ENCODE results near the gene ANGPTL2. TPM values are rescaled to one million over a fixed set of nuclear protein-coding genes. Genes with fewer than 3 reads are reported as not detected.

ANGPTL2 gene
- total RNA-seq, 1 donor from 2014 or later = 1.1 TPM

DNA sequence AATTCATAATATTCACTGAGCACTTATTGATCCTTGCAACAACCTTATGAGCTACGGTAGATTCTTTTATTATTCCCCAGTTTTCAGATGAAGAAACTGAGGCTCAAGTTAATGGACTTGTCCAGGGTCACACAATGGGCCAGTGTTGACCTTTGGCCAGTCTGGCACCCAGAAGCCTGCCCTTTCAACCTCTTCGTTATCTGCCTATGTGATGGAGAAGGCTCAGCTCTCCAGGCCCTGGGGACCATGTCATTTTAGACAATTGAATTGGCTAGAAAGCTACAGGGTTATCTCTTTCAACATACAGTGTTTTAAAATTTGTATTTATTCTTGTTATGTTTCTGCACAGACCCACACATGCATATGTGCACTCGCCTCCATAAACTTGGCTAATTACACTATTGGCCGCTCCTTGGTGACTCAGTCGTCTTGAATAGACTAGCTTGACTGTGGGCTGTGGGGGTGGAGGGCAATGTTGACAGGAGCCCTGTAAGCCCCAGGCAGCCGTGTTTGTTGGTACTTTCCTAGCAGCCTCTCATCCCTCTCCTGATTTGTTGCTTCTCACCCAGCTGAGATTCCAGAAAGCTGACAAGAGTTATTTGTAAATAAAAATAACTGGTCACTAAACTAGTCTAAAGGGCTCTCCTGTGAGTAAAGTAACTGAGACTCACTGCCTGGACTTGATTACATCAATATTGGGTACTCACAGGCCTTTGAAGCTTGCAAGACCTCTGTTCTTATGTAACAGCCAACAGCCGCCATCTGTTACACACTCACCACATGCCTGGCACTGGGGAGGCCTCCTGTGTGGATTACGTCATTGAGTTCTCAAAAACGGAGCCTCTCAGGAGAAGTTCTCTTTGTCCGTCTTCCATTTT, 8.5 kb upstream of the ANGPTL2 start:
- no peak overlapping the region for H3K4me3 ChIP-seq (ENCODE audit: low read depth, low read length)
- DNase-seq (ENCODE audit: low read depth) = peak; percentile 77
- TF ChIP-seq, protein P1, sequence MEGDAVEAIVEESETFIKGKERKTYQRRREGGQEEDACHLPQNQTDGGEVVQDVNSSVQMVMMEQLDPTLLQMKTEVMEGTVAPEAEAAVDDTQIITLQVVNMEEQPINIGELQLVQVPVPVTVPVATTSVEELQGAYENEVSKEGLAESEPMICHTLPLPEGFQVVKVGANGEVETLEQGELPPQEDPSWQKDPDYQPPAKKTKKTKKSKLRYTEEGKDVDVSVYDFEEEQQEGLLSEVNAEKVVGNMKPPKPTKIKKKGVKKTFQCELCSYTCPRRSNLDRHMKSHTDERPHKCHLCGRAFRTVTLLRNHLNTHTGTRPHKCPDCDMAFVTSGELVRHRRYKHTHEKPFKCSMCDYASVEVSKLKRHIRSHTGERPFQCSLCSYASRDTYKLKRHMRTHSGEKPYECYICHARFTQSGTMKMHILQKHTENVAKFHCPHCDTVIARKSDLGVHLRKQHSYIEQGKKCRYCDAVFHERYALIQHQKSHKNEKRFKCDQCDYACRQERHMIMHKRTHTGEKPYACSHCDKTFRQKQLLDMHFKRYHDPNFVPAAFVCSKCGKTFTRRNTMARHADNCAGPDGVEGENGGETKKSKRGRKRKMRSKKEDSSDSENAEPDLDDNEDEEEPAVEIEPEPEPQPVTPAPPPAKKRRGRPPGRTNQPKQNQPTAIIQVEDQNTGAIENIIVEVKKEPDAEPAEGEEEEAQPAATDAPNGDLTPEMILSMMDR (conservative IDR thresholded peaks at IDR 0.05; ENCODE audit: low read depth, low read length) = no peak

DNA sequence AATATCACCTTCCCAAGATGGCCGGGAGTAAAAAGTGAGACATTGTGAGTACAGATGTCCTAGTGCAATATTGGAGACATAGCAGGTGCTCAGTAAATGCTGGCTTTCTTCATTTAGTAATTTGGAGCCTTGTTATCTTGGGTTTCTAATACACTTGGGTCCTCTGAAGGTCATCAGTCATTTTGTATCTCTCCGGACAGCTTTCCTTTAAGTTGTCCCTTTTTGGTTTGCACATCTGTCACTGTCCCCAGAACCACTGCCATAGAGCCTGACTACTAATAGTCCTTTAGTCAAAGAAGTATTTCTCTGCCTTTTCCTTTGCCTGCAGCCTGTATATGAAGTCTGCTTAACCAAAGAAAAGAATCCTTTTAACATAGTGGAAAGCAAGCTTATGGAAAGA, 7.8 kb upstream of the ANGPTL2 start:
- TF ChIP-seq, protein P1 (conservative IDR thresholded peaks at IDR 0.05; ENCODE audit: low read depth, low read length) = no peak

DNA sequence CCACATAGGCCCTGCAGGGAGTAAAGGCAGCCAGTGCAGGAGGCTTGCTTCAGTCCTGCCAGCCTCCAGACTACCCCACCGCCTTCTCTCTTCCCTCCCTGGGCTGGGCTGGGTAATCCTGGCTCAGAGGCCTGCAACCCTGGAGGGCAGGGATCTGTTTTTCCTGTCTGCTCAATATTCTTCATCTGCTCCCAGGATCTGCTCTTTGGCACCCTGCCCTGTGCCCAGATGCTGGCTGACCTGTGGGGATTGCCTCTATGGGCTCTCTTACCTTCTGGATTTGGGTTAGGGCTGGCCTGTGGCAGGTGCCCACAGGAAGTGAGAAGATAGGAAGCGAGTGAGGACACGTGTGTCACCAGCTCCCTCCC, 7.3 kb upstream of the ANGPTL2 start:
- H3K4me3 ChIP-seq (ENCODE audit: low read depth, low read length) = no peak overlapping the region
- TF ChIP-seq, protein P1 (conservative IDR thresholded peaks at IDR 0.05; ENCODE audit: low read depth, low read length) = no peak
- no peak for DNase-seq (ENCODE audit: low read depth)

More for the DNA sequence above, 7.8 kb upstream of the ANGPTL2 start:
- no peak overlapping the region for H3K4me3 ChIP-seq (ENCODE audit: low read depth, low read length)
- no peak for DNase-seq (ENCODE audit: low read depth)

DNA sequence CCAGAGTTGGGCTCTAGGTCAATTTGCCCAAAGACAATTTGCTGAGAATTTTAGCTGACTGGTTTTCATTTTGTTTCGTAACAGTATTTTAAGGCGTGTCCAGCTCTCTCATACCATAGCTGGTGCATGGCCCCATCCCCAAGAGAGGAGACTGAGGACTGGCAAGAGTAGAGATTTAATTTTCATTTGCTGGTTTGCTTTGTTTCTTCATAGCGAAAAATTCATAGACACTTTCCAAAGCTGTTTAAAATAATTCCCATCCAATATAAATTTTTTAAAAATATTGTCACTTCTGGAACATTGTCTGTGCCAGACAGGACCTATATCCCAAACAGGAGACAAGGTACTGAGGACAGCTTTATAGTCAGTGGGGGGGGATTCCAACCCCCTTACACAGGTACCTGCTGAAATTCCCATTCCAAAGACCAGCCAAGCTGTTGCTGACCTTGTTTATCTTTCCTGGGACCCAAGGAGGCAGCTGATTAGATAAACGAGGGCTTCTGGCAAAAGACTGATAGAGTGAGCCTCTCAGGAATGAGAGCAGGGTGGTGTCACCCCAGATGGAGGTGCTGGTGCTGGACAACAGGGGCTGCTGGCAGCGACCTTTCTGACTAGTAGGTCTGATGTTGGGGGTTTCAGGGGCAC, 6.8 kb upstream of the ANGPTL2 start:
- H3K4me3 ChIP-seq (ENCODE audit: low read depth, low read length) = no peak overlapping the region
- no peak for DNase-seq (ENCODE audit: low read depth)
- TF ChIP-seq, protein P1 (conservative IDR thresholded peaks at IDR 0.05; ENCODE audit: low read depth, low read length) = no peak

DNA sequence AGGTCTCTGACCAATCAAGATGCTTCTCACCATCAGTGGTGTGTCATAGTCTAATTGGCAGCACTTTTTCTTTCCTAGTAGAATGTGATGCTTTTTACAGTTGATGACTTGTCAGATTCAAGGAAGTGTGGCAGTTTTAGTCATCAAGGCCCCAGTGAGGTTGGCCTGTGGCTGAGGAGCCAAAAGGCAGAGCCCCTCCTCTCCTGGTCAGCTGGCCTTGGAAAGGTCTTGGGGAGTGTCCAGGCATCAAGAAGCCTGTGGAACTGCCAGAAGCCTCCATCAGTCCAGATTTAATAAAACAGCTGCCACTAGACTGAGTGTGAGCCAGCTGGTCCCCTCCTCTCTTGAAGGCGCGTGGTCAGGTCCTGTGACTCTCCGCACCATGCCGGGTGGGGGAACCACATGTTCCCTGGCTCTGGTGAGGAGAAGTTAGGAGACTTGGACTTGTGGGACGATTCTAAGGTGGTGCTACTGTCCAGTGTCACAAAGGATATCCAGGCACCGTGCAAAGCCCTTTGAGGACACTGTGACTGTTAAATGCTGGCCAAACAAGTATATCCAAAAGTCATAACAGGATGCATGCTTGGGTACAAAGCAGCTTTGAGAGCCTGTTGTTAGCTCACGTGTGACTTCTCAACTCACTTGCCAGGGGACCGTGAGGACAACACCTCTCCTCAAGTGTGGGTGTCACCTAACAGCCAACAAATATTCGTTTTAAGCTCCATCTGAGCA, 6.1 kb upstream of the ANGPTL2 start:
- DNase-seq (ENCODE audit: low read depth) = no peak
- TF ChIP-seq, protein P1 (conservative IDR thresholded peaks at IDR 0.05; ENCODE audit: low read depth, low read length) = no peak
- H3K4me3 ChIP-seq (ENCODE audit: low read depth, low read length) = no peak overlapping the region

DNA sequence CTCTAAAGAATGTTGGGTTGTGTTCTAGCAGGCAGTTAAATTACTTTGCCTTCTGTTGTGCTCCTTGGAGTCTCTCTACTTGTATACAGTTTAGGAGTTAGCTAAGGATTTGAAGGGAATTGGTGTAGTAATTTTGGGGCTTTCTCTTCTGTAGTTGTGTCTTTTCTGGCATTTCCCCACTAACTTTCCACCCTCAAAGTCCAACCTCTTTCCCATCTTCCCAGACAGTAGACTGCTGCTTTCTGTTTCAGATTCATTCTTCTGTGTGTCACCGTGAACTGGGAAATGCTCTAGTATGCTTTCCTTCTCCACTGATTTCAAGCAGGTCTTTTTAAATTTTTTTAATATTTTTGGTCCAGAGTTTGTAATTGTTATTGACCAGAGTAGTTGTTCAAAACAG, 4.5 kb upstream of the ANGPTL2 start:
- TF ChIP-seq, protein P1 (conservative IDR thresholded peaks at IDR 0.05; ENCODE audit: low read depth, low read length) = no peak
- no peak overlapping the region for H3K4me3 ChIP-seq (ENCODE audit: low read depth, low read length)

More for the DNA sequence above, 4.5 kb upstream of the ANGPTL2 start:
- DNase-seq (ENCODE audit: low read depth) = no peak

Data from epithelial cell of proximal tubule (primary cell).